OCI-LY1 (cell line): ENCODE measurements around the gene CDRT4.

Experiments
- EZH2 ChIP-seq: fragments of 200-600 bp; sonication (generic), shearing (Covaris generic); IDR thresholded peaks from 2 replicates; pipeline ENCODE4 v1.8.0; 2017; ENCODE audit warnings: borderline replicate concordance, mixed run types, mild to moderate bottlenecking, antibody characterized with exemption, low read length, moderate library complexity, mixed read lengths
- TF ChIP-seq, protein P1 (sequence below): fragments of 200-600 bp; sonication (generic), shearing (Covaris generic); IDR thresholded peaks from 2 replicates; pipeline ENCODE4 v1.5.1; 2017; ENCODE audit warnings: mild to moderate bottlenecking, antibody characterized with exemption, low read length, moderate library complexity, mixed read lengths

- no peak for TF ChIP-seq EZH2
- TF ChIP-seq, protein P1, sequence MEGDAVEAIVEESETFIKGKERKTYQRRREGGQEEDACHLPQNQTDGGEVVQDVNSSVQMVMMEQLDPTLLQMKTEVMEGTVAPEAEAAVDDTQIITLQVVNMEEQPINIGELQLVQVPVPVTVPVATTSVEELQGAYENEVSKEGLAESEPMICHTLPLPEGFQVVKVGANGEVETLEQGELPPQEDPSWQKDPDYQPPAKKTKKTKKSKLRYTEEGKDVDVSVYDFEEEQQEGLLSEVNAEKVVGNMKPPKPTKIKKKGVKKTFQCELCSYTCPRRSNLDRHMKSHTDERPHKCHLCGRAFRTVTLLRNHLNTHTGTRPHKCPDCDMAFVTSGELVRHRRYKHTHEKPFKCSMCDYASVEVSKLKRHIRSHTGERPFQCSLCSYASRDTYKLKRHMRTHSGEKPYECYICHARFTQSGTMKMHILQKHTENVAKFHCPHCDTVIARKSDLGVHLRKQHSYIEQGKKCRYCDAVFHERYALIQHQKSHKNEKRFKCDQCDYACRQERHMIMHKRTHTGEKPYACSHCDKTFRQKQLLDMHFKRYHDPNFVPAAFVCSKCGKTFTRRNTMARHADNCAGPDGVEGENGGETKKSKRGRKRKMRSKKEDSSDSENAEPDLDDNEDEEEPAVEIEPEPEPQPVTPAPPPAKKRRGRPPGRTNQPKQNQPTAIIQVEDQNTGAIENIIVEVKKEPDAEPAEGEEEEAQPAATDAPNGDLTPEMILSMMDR, result no peak
These were observed 18.9 kb downstream of the CDRT4 start for GRCh38 chr17:15448580-15448956.
